GM19023 (cell line): ENCODE results near the gene WNT7B.

ENCODE experiments used
- ATAC-seq: cut with Tn5 transposase; IDR thresholded peaks from one replicate; pipeline ENCODE4 v1.9.1; 2021; ENCODE audit warnings: mild to moderate bottlenecking, moderate library complexity; ENCODE audit not compliant: unreplicated experiment

The WNT7B gene

GRCh38 chr22:45914309-45914708 lies 62.7 kb downstream of the WNT7B start:
- no peak for ATAC-seq

- ATAC-seq: no peak
Measured at GRCh38 chr22:45912910-45913309, 64.1 kb downstream of the WNT7B start.

GRCh38 chr22:45911601-45912271 lies 65.2 kb downstream of the WNT7B start:
- ATAC-seq: no peak

GRCh38 chr22:45910928-45911467 lies 66.0 kb downstream of the WNT7B start:
- no peak for ATAC-seq

- no peak for ATAC-seq
Measured at GRCh38 chr22:45908961-45909360, 68.0 kb downstream of the WNT7B start.

GRCh38 chr22:45907996-45908395 lies 69.0 kb downstream of the WNT7B start:
- no peak for ATAC-seq

GRCh38 chr22:45907378-45907777 lies 69.6 kb downstream of the WNT7B start:
- ATAC-seq: no peak

GRCh38 chr22:45906946-45907345 lies 70.0 kb downstream of the WNT7B start:
- no peak for ATAC-seq

GRCh38 chr22:45905924-45906865 lies 70.8 kb downstream of the WNT7B start:
- no peak for ATAC-seq

- no peak for ATAC-seq
Measured at GRCh38 chr22:45905326-45905923, 71.5 kb downstream of the WNT7B start.

GRCh38 chr22:45904236-45904635 lies 72.7 kb downstream of the WNT7B start:
- no peak for ATAC-seq

GRCh38 chr22:45903355-45904135 lies 73.4 kb downstream of the WNT7B start:
- no peak for ATAC-seq

- ATAC-seq: no peak
Measured at GRCh38 chr22:45897736-45898135, 79.2 kb downstream of the WNT7B start.

- no peak for ATAC-seq
Measured at GRCh38 chr22:45896964-45897538, 79.9 kb downstream of the WNT7B start.

GRCh38 chr22:45896153-45896951 lies 80.6 kb downstream of the WNT7B start:
- ATAC-seq: no peak

GRCh38 chr22:45895436-45896152 lies 81.4 kb downstream of the WNT7B start:
- ATAC-seq: no peak

- ATAC-seq: no peak
Measured at GRCh38 chr22:45893516-45893915, 83.4 kb downstream of the WNT7B start.

GRCh38 chr22:45892681-45893461 lies 84.1 kb downstream of the WNT7B start:
- ATAC-seq: no peak
